Osteoblast (primary cell): ENCODE data around the gene NLGN1. TPM values are rescaled to one million over a fixed set of nuclear protein-coding genes. Genes with fewer than 3 reads are reported as not detected.

ENCODE experiments used
- DNase-seq: peaks from one replicate; pipeline ENCODE4 v3.0.0; 2011; ENCODE audit warnings: low spot score, mixed read lengths; ENCODE audit not compliant: insufficient read length; ENCODE audit errors: missing footprints
- H2AFZ ChIP-seq: 2 replicates; pipeline ENCODE4 v1.6.0; 2011; ENCODE audit warnings: mild to moderate bottlenecking, low read length
- H3K27ac ChIP-seq: 2 replicates; pipeline ENCODE4 v1.5.1; 2011; ENCODE audit warnings: mild to moderate bottlenecking, low read depth, low read length, moderate library complexity
- H3K27me3 ChIP-seq: 2 replicates; pipeline ENCODE4 v1.6.0; 2012; ENCODE audit warnings: mild to moderate bottlenecking, control low read depth, inconsistent platforms, low read length, moderate library complexity; ENCODE audit not compliant: insufficient read depth
- H3K36me3 ChIP-seq: 2 replicates; pipeline ENCODE4 v1.5.1; 2011; ENCODE audit warnings: mild to moderate bottlenecking, low read length, control low read depth, moderate library complexity; ENCODE audit not compliant: insufficient read depth
- H3K4me1 ChIP-seq: 2 replicates; pipeline ENCODE4 v1.5.1; 2011; ENCODE audit warnings: mild to moderate bottlenecking, low read length, control low read depth, moderate library complexity; ENCODE audit not compliant: insufficient read depth
- H3K4me2 ChIP-seq: 2 replicates; pipeline ENCODE4 v1.6.0; 2011; ENCODE audit warnings: mild to moderate bottlenecking, low read length; ENCODE audit not compliant: insufficient read depth
- H3K4me3 ChIP-seq: fragments of 200-600 bp; sonication (generic); 3 replicates; pipeline ENCODE4 v1.5.1; 2012; ENCODE audit warnings: mild to moderate bottlenecking, low read length, inconsistent platforms; ENCODE audit not compliant: insufficient read depth
- H3K79me2 ChIP-seq: 2 replicates; pipeline ENCODE4 v1.6.0; 2012; ENCODE audit warnings: mild to moderate bottlenecking, low read length, control low read depth, inconsistent platforms; ENCODE audit not compliant: insufficient read depth
- H3K9me3 ChIP-seq: 2 replicates; pipeline ENCODE4 v1.5.1; 2011; ENCODE audit warnings: low read depth, low read length, control low read depth
- H4K20me1 ChIP-seq: 2 replicates; pipeline ENCODE4 v1.6.0; 2012; ENCODE audit warnings: mild to moderate bottlenecking, low read length, control low read depth; ENCODE audit not compliant: insufficient read depth
- CTCF ChIP-seq: IDR thresholded peaks from 2 replicates; pipeline ENCODE4 v1.5.1; 2011; ENCODE audit warnings: mild to moderate bottlenecking, low read depth, low read length, moderate library complexity; ENCODE audit errors: extremely low read depth
- total RNA-seq: library from RNA; depleted of rRNA; stranded (reverse); fragments of >200 nt; gene quantifications from 2 replicates; pipeline ENCODE4 v1.2.3, GENCODE V29; 2012

NLGN1 gene
- total RNA-seq, 1 donor = 9.0 TPM

GRCh38 chr3:173893835-173894234 is 496.3 kb downstream of the NLGN1 start:
- Histone ChIP-seq H3K4me1 (peaks cover 27% of the 10 kb centered on the region), H3K9me3 (no peaks in the 10 kb centered on the region), H3K4me3 (no peak overlapping the region), H3K27ac (no peak overlapping the region), H3K36me3 (no peaks in the 10 kb centered on the region), H2AFZ (no peak overlapping the region), H3K79me2 (no peaks in the 10 kb centered on the region), H3K27me3 (no peaks in the 10 kb centered on the region), H3K4me2 (no peak overlapping the region), H4K20me1 (no peaks in the 10 kb centered on the region)
- no peak for DNase-seq
- TF ChIP-seq CTCF = no peak

- Histone ChIP-seq H3K79me2 (no peaks in the 10 kb centered on the region), H2AFZ (no peak overlapping the region)
Observed at GRCh38 chr3:173897631-173898030, 500.1 kb downstream of the NLGN1 start.

GRCh38 chr3:173901649-173902048 is 504.1 kb downstream of the NLGN1 start:
- Histone ChIP-seq H3K27me3 (no peaks in the 10 kb centered on the region), H3K4me3 (no peak overlapping the region), H3K4me2 (no peak overlapping the region), H3K4me1 (no peaks in the 10 kb centered on the region), H3K27ac (no peak overlapping the region), H3K79me2 (no peaks in the 10 kb centered on the region), H4K20me1 (no peaks in the 10 kb centered on the region), H3K9me3 (no peaks in the 10 kb centered on the region), H2AFZ (no peak overlapping the region), H3K36me3 (no peaks in the 10 kb centered on the region)
- no peak for TF ChIP-seq CTCF
- DNase-seq = no peak

More at GRCh38 chr3:173897631-173898030, 500.1 kb downstream of the NLGN1 start:
- Histone ChIP-seq H3K4me1 (peaks cover 5% of the 10 kb centered on the region), H3K9me3 (no peaks in the 10 kb centered on the region), H3K27ac (no peak overlapping the region), H3K4me3 (no peak overlapping the region), H3K27me3 (no peaks in the 10 kb centered on the region), H3K4me2 (no peak overlapping the region), H4K20me1 (no peaks in the 10 kb centered on the region), H3K36me3 (no peaks in the 10 kb centered on the region)
- no peak for TF ChIP-seq CTCF
- no peak for DNase-seq

GRCh38 chr3:173902401-173902800 is 504.9 kb downstream of the NLGN1 start:
- Histone ChIP-seq H3K4me1 (no peaks in the 10 kb centered on the region), H4K20me1 (no peaks in the 10 kb centered on the region), H3K79me2 (no peaks in the 10 kb centered on the region), H3K36me3 (no peaks in the 10 kb centered on the region), H3K4me3 (no peak overlapping the region), H3K4me2 (no peak overlapping the region), H3K27ac (no peak overlapping the region), H3K9me3 (no peaks in the 10 kb centered on the region), H2AFZ (no peak overlapping the region), H3K27me3 (no peaks in the 10 kb centered on the region)
- no peak for DNase-seq
- no peak for TF ChIP-seq CTCF
